ENCODE data around the gene SLC35F4. TPM values are rescaled to one million over a fixed set of nuclear protein-coding genes. Genes with fewer than 3 reads are reported as not detected.

SLC35F4 gene
- total and polyA plus RNA-seq, 2 experiments from 2014 or later = 0.07 TPM; not detected in 1

DNA sequence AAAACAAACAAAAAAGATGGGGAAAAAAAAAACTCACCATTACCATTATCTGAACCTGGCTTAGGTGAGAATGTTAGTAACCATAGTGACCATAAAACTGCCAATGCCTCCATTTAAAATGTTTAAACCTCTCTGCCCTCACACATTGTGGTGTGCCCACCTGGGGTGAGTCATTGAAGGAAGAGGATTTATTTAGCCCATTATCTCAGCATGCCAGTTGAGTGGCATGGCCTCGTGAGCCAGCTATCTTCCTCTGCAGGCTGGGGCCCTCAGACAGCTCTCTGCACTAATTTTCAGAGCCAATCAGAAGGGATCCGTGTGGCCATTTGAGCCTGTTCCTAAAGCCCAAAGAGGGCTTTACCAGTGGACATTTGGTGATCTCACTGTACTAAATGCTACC lies 290.4 kb downstream of the SLC35F4 start:
- Histone ChIP-seq H3K27me3 (no peaks in the 10 kb centered on the region), H3K79me2 (no peaks in the 10 kb centered on the region), H3K4me2 (no peak overlapping the region), H3K4me3 (no peak overlapping the region), H4K20me1 (ENCODE audit: insufficient read depth, poor library complexity, severe bottlenecking) (no peaks in the 10 kb centered on the region), H3K27ac (no peak overlapping the region), H2AFZ (no peak overlapping the region), H3K9me2 (replicated peaks; ENCODE audit: insufficient read depth) (no peaks in the 10 kb centered on the region), H3K4me1 (ENCODE audit: insufficient read depth) (no peaks in the 10 kb centered on the region), H3K36me3 (replicated peaks; ENCODE audit: insufficient read depth, low read depth) (no peaks in the 10 kb centered on the region), H3K9me3 (ENCODE audit: low read depth) (no peaks in the 10 kb centered on the region)
- no peak for DNase-seq (ENCODE audit: low spot score)
- WGBS (ENCODE audit: low lambda C conversion rate, missing lambda C conversion rate) = 78% methylated on average over 2 of the region's 2 CpGs
- TF ChIP-seq EZH2 (IDR thresholded peaks at IDR 0.05; ENCODE audit: borderline replicate concordance) (no peak), EZH2phosphoT487 (IDR thresholded peaks at IDR 0.05; ENCODE audit: low read depth, severe bottlenecking, unreplicated experiment) (no peak)
- TF ChIP-seq, protein P1, sequence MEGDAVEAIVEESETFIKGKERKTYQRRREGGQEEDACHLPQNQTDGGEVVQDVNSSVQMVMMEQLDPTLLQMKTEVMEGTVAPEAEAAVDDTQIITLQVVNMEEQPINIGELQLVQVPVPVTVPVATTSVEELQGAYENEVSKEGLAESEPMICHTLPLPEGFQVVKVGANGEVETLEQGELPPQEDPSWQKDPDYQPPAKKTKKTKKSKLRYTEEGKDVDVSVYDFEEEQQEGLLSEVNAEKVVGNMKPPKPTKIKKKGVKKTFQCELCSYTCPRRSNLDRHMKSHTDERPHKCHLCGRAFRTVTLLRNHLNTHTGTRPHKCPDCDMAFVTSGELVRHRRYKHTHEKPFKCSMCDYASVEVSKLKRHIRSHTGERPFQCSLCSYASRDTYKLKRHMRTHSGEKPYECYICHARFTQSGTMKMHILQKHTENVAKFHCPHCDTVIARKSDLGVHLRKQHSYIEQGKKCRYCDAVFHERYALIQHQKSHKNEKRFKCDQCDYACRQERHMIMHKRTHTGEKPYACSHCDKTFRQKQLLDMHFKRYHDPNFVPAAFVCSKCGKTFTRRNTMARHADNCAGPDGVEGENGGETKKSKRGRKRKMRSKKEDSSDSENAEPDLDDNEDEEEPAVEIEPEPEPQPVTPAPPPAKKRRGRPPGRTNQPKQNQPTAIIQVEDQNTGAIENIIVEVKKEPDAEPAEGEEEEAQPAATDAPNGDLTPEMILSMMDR (IDR thresholded peaks at IDR 0.05; ENCODE audit: poor library complexity) = no peak

DNA sequence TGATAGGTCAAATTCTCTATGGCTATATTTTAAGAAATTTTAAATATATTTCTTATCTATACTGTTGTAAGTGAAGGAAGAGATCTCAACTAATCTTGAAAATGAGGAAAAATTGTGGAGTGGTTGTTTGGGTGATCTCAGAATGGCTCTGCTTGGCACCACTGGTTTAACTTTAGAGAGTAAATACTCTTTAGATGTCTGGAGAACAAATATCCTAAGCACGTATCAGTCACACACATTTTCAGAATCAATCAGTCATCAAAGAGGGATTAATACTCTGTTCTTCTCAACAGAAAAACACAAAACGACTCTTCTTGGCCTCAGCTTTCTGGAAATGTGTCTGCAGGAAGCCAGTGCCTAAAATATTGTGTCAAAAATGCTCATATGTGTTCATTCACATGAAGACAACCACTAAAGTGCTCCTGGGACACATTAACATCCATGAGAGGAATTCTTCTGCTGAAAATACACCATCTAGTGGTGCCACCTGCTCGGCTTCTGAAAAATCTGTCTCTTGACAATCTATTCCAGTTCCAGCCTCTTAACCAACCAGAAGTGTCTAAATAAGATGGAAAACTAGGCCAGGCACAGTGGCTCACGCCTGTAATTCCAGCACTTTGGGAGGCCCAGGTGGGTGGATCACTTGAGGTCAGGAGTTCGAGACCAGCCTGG lies 291.1 kb downstream of the SLC35F4 start:
- H2AFZ ChIP-seq = no peak overlapping the region
- H3K4me2 ChIP-seq = no peak overlapping the region
- 83% methylated on average over 5 of the region's 5 CpGs for WGBS (ENCODE audit: low lambda C conversion rate, missing lambda C conversion rate)
- H3K9me2 ChIP-seq (replicated peaks; ENCODE audit: insufficient read depth) = no peaks in the 10 kb centered on the region
- no peaks in the 10 kb centered on the region for H3K27me3 ChIP-seq
- no peak overlapping the region for H3K4me3 ChIP-seq
- H3K79me2 ChIP-seq = no peaks in the 10 kb centered on the region
- no peaks in the 10 kb centered on the region for H4K20me1 ChIP-seq (ENCODE audit: insufficient read depth, poor library complexity, severe bottlenecking)
- DNase-seq (ENCODE audit: low spot score) = peak; percentile 9
- H3K36me3 ChIP-seq (replicated peaks; ENCODE audit: insufficient read depth, low read depth) = no peaks in the 10 kb centered on the region
- H3K9me3 ChIP-seq (ENCODE audit: low read depth) = no peaks in the 10 kb centered on the region
- no peaks in the 10 kb centered on the region for H3K4me1 ChIP-seq (ENCODE audit: insufficient read depth)
- no peak overlapping the region for H3K27ac ChIP-seq
- TF ChIP-seq EZH2 (IDR thresholded peaks at IDR 0.05; ENCODE audit: borderline replicate concordance) (no peak), EZH2phosphoT487 (IDR thresholded peaks at IDR 0.05; ENCODE audit: low read depth, severe bottlenecking, unreplicated experiment) (no peak)
- TF ChIP-seq, protein P1 (IDR thresholded peaks at IDR 0.05; ENCODE audit: poor library complexity) = peak; percentile 40

DNA sequence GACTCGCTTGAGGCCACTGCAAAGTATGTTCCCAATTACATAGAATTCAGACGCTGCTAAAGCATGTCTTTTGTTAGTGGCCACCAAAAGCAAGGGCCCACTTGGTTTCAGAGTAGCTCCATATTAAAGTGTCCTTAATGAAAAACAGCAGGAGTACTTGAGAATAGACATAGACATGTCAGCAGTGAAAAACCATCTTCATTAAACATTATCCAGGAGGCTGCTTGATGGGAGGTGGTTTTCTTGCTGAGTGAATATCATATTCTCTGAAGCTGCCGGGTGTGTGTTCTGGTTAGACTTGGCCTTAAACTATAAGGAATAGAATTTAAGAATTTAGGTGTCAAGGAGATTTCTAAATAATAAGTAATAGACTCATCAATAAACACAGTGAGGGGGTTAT lies 292.7 kb downstream of the SLC35F4 start:
- no peaks in the 10 kb centered on the region for H3K9me3 ChIP-seq (ENCODE audit: low read depth)
- no peak overlapping the region for H3K4me3 ChIP-seq
- TF ChIP-seq, protein P1 (IDR thresholded peaks at IDR 0.05; ENCODE audit: poor library complexity) = no peak
- TF ChIP-seq EZH2phosphoT487 (IDR thresholded peaks at IDR 0.05; ENCODE audit: low read depth, severe bottlenecking, unreplicated experiment) (no peak), EZH2 (IDR thresholded peaks at IDR 0.05; ENCODE audit: borderline replicate concordance) (no peak)
- no peaks in the 10 kb centered on the region for H3K36me3 ChIP-seq (replicated peaks; ENCODE audit: insufficient read depth, low read depth)
- H3K79me2 ChIP-seq = no peaks in the 10 kb centered on the region
- H3K27ac ChIP-seq = no peak overlapping the region
- H3K9me2 ChIP-seq (replicated peaks; ENCODE audit: insufficient read depth) = no peaks in the 10 kb centered on the region
- no peaks in the 10 kb centered on the region for H3K27me3 ChIP-seq
- no peak overlapping the region for H3K4me2 ChIP-seq
- no peak overlapping the region for H2AFZ ChIP-seq
- H4K20me1 ChIP-seq (ENCODE audit: insufficient read depth, poor library complexity, severe bottlenecking) = no peaks in the 10 kb centered on the region
- H3K4me1 ChIP-seq (ENCODE audit: insufficient read depth) = no peaks in the 10 kb centered on the region
- whole genome bisulfite sequencing (ENCODE audit: low lambda C conversion rate, missing lambda C conversion rate) = 69% methylated on average over 3 of the region's 3 CpGs
- DNase-seq (ENCODE audit: low spot score) = no peak
